SIG-M5 treated with dmso at 0.1 percent for 504 hours (cell line): ENCODE results near the gene LTC4S.

ENCODE experiments used
- DNase-seq: peaks from one replicate; lab custom pipeline; 2025; ENCODE audit not compliant: unreplicated experiment; lab: John Stamatoyannopoulos, UW

Gene LTC4S

GRCh38 chr5:179806250-179807048 lies 12.7 kb downstream of the LTC4S start, which contains the start of gene MGAT4B:
Gene MGAT4B, minus strand, starts transcription at chr5:179806866. Its CDS starts 283 bp downstream, at chr5:179806583.
- DNase-seq = peak; percentile 63

GRCh38 chr5:179812135-179812825 lies 18.5 kb downstream of the LTC4S start:
- DNase-seq = no peak

GRCh38 chr5:179812997-179813607 lies 19.3 kb downstream of the LTC4S start:
- DNase-seq = no peak

- no peak for DNase-seq
These were observed 20.3 kb downstream of the LTC4S start for GRCh38 chr5:179814090-179814489.

GRCh38 chr5:179815491-179816249 lies 21.9 kb downstream of the LTC4S start:
- no peak for DNase-seq

- no peak for DNase-seq
These were observed 22.6 kb downstream of the LTC4S start for GRCh38 chr5:179816401-179816795.

GRCh38 chr5:179816796-179817469 lies 23.1 kb downstream of the LTC4S start:
- DNase-seq = no peak

- no peak for DNase-seq
These were observed 23.7 kb downstream of the LTC4S start for GRCh38 chr5:179817470-179817840.

- DNase-seq = no peak
These were observed 24.3 kb downstream of the LTC4S start for GRCh38 chr5:179817890-179818745.

GRCh38 chr5:179818746-179819295 lies 25.0 kb downstream of the LTC4S start:
- DNase-seq = peak; percentile 85

- peak; percentile 30 for DNase-seq
These were observed 25.7 kb downstream of the LTC4S start for GRCh38 chr5:179819296-179820126.

GRCh38 chr5:179820127-179820482 lies 26.3 kb downstream of the LTC4S start:
- no peak for DNase-seq

GRCh38 chr5:179820483-179821297 lies 26.9 kb downstream of the LTC4S start, which contains the start of gene SQSTM1:
Gene SQSTM1, plus strand, starts transcription at chr5:179820905. Its CDS starts 32 bp downstream, at chr5:179820937.
- DNase-seq = peak; percentile 62

GRCh38 chr5:179821298-179822058 lies 27.7 kb downstream of the LTC4S start:
- DNase-seq = peak; percentile 86

- DNase-seq = no peak
These were observed 28.3 kb downstream of the LTC4S start for GRCh38 chr5:179822059-179822432.

- DNase-seq = no peak
These were observed 28.7 kb downstream of the LTC4S start for GRCh38 chr5:179822444-179822990.
